Inflammatory macrophage treated with lipopolysaccharide for 4 hours (primary cell): Measurements from ENCODE around the gene MEMO1.
"Not testable (repeated sequence)": the region's sequence is repeated elsewhere in the genome, so short reads cannot be mapped to it uniquely, and the experiment has no call there.

Experiments
- DNase-seq: peaks from one replicate; pipeline ENCODE4 v3.0.0-alpha.2; 2020

MEMO1 gene

GRCh38 chr2:31997653-31998052 lies 13.2 kb downstream of the MEMO1 start:
- DNase-seq: no peak

- no peak for DNase-seq
Measured at GRCh38 chr2:31996571-31997150, 14.1 kb downstream of the MEMO1 start.

GRCh38 chr2:31992934-31993333 lies 17.9 kb downstream of the MEMO1 start:
- no peak for DNase-seq

GRCh38 chr2:31992025-31992579 lies 18.7 kb downstream of the MEMO1 start:
- no peak for DNase-seq

- no peak for DNase-seq
Measured at GRCh38 chr2:31989946-31990345, 20.9 kb downstream of the MEMO1 start.

- peak; percentile 72 for DNase-seq
Measured at GRCh38 chr2:31987454-31988220, 23.2 kb downstream of the MEMO1 start.

GRCh38 chr2:31986906-31987305 lies 23.9 kb downstream of the MEMO1 start:
- DNase-seq: no peak

GRCh38 chr2:31983762-31984467 lies 26.9 kb downstream of the MEMO1 start:
- DNase-seq: no peak

- DNase-seq: peak; percentile 68
Measured at GRCh38 chr2:31980674-31981356, 30.0 kb downstream of the MEMO1 start.

- DNase-seq: peak; percentile 50
Measured at GRCh38 chr2:31979956-31980355, 30.9 kb downstream of the MEMO1 start.

GRCh38 chr2:31979018-31979417 lies 31.8 kb downstream of the MEMO1 start:
- DNase-seq: no peak

- no peak for DNase-seq
Measured at GRCh38 chr2:31978436-31978835, 32.4 kb downstream of the MEMO1 start.

GRCh38 chr2:31973665-31974064 lies 37.1 kb downstream of the MEMO1 start:
- DNase-seq: no peak

GRCh38 chr2:31972059-31972458 lies 38.7 kb downstream of the MEMO1 start:
- DNase-seq: no peak

GRCh38 chr2:31969178-31969577 lies 41.6 kb downstream of the MEMO1 start:
- DNase-seq: no peak

- no peak for DNase-seq
Measured at GRCh38 chr2:31967790-31968189, 43.0 kb downstream of the MEMO1 start.

GRCh38 chr2:31966402-31966801 lies 44.4 kb downstream of the MEMO1 start:
- DNase-seq: not testable (repeated sequence)

- DNase-seq: no peak
Measured at GRCh38 chr2:31965094-31965493, 45.7 kb downstream of the MEMO1 start.

GRCh38 chr2:31962757-31963361 lies 47.9 kb downstream of the MEMO1 start:
- peak; percentile 45 for DNase-seq

GRCh38 chr2:31958140-31958717 lies 52.6 kb downstream of the MEMO1 start:
- no peak for DNase-seq

- DNase-seq: peak; percentile 61
Measured at GRCh38 chr2:31957354-31958139, 53.3 kb downstream of the MEMO1 start.
